Stimulated activated CD4-positive, alpha-beta T cell treated with anti-CD3 and anti-CD28 coated beads, Interleukin-15, amount 100 ng/mL, for 24 hours (primary cell): ENCODE data around the gene GABBR2.
"Not testable (repeated sequence)": the region's sequence is repeated elsewhere in the genome, so short reads cannot be mapped to it uniquely, and the experiment has no call there.

Experiments used
- DNase-seq: peaks from one replicate; pipeline ENCODE4 v3.0.0-alpha.2; 2020

GABBR2 gene

GRCh38 chr9:98310752-98311392, 397.9 kb downstream of the GABBR2 start:
- no peak for DNase-seq

- DNase-seq: no peak
These were observed 402.2 kb downstream of the GABBR2 start for GRCh38 chr9:98306384-98307145.

GRCh38 chr9:98304381-98304780, 404.4 kb downstream of the GABBR2 start:
- no peak for DNase-seq

GRCh38 chr9:98303633-98304125, 405.1 kb downstream of the GABBR2 start:
- no peak for DNase-seq

GRCh38 chr9:98302938-98303632, 405.6 kb downstream of the GABBR2 start:
- no peak for DNase-seq

GRCh38 chr9:98302150-98302549, 406.6 kb downstream of the GABBR2 start:
- no peak for DNase-seq

- no peak for DNase-seq
These were observed 408.1 kb downstream of the GABBR2 start for GRCh38 chr9:98300611-98301010.

GRCh38 chr9:98298476-98298875, 410.3 kb downstream of the GABBR2 start:
- DNase-seq: no peak

- no peak for DNase-seq
These were observed 412.9 kb downstream of the GABBR2 start for GRCh38 chr9:98295824-98296223.

GRCh38 chr9:98291820-98292219, 416.9 kb downstream of the GABBR2 start:
- DNase-seq: no peak

GRCh38 chr9:98290411-98290810, 418.3 kb downstream of the GABBR2 start:
- no peak for DNase-seq

GRCh38 chr9:98289614-98290201, 419.0 kb downstream of the GABBR2 start:
- DNase-seq: no peak

- DNase-seq: no peak
These were observed 419.9 kb downstream of the GABBR2 start for GRCh38 chr9:98288881-98289280.

- DNase-seq: no peak
These were observed 421.4 kb downstream of the GABBR2 start for GRCh38 chr9:98287384-98287783.

- DNase-seq: no peak
These were observed 423.3 kb downstream of the GABBR2 start for GRCh38 chr9:98285446-98285845.

GRCh38 chr9:98284754-98285153, 424.0 kb downstream of the GABBR2 start:
- DNase-seq: no peak

- not testable (repeated sequence) for DNase-seq
These were observed 425.6 kb downstream of the GABBR2 start for GRCh38 chr9:98283143-98283542.

- no peak for DNase-seq
These were observed 427.5 kb downstream of the GABBR2 start for GRCh38 chr9:98281281-98281680.

GRCh38 chr9:98280574-98280973, 428.2 kb downstream of the GABBR2 start:
- no peak for DNase-seq

GRCh38 chr9:98280162-98280561, 428.6 kb downstream of the GABBR2 start:
- DNase-seq: no peak

- DNase-seq: no peak
These were observed 431.7 kb downstream of the GABBR2 start for GRCh38 chr9:98276907-98277469.

- DNase-seq: no peak
These were observed 433.6 kb downstream of the GABBR2 start for GRCh38 chr9:98275159-98275558.

GRCh38 chr9:98272083-98272482, 436.7 kb downstream of the GABBR2 start:
- no peak for DNase-seq
